Lower leg skin (tissue), 4 donors: ENCODE measurements around the gene GRIFIN. TPM values are rescaled to one million over a fixed set of nuclear protein-coding genes. Genes with fewer than 3 reads are reported as not detected.

ENCODE experiments used
- DNase-seq, 2 donors: peaks; one replicate each; pipeline ENCODE4 v3.0.0-alpha.2; 2019; ENCODE audit warnings: low spot score in 2 of 2
- H3K4me3 ChIP-seq: fragments of 200-600 bp; sonication (generic); 2 replicates; pipeline ENCODE4 v1.5.1; 2017; ENCODE audit warnings: mild to moderate bottlenecking, low read depth; ENCODE audit not compliant: poor library complexity, severe bottlenecking
- POLR2A ChIP-seq, 2 donors: fragments of 450-650 bp; IDR thresholded peaks; one replicate each; pipeline ENCODE4 v1.6.1; 2016 to 2017; ENCODE audit warnings: antibody characterized with exemption in 2 of 2, mild to moderate bottlenecking in 1 of 2, moderate library complexity in 1 of 2
- WGBS, 2 donors: methylation state at CpG; one replicate each; pipeline ENCODE4 v1.1.5; 2018; 5-methylcytosine and 5-hydroxymethylcytosine counted together
- intact Hi-C: fragments of 100-400 bp; cut with DNase I; formaldehyde crosslinking; loops from one replicate; pipeline ENCODE4 v1.15.0; 2023; ENCODE audit warnings: low total_unique reads
- total RNA-seq, 4 donors: library from RNA; depleted of rRNA; stranded (reverse); fragments of >200 nt; gene quantifications; one replicate each; pipeline ENCODE4 v1.1.0, GENCODE V29; 2016
- TF ChIP-seq, protein P1 (sequence below), 3 donors: fragments of 450-650 bp; IDR thresholded peaks; one replicate each; pipeline ENCODE4 v1.5.1; 2016; ENCODE audit warnings: antibody characterized with exemption in 3 of 3, mild to moderate bottlenecking in 3 of 3, moderate library complexity in 2 of 3

The GRIFIN gene
- total RNA-seq, 4 donors from 2014 or later: not detected

DNA sequence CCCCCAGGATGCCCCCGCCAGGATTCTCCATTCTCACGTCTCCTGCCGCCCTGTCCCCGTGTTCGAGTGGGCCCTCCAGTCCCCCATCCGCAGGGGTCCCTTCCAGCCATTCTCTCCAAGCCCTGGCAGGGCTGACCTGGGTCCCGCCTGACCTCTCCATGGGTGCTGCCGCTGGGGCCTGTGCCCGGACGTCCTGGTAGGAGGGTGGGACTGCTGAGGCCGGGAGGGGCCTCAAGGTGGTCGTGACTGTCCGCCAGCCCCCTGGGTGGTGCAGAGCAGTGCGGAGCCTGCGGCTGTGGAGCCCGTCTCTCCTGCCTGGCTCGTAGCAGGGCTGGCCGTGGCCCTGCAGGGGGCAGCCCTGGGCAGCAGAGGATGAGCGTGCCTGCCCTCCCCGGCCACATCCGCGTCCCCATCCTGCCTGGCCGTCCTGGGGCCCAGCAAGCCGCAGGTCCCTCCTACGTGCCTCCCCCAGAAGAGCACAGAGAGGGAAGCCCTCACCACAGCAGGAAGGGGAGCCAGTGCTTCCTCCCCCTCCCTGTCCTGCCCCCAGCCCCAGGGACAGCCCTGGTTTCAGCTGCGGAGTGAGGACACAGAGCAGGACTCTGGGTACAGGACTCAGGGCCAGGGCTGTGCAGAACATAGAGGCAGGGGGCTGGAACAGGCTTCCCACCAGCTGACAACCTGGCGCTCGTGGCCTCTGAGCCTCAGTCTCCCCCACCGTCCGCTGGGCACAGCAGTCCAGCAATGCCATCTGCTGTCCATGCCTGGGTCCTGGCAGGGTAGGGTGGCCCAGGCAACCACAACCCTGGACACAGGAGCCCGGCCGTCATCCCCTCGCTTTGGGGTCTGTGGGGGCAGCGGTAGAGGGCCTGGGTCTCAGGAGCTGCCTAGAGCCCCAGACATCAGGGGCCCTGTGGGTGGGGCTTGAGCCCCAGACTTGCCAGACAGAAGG is 1.5 kb upstream of the GRIFIN start:
- H3K4me3 ChIP-seq: no peak overlapping the region
- intact Hi-C loops: loop anchor here (10.0 kb wide), 1 partner anchor 903 kb away; the partner anchor contains the start of gene PSMG3
- TF ChIP-seq, protein P1, sequence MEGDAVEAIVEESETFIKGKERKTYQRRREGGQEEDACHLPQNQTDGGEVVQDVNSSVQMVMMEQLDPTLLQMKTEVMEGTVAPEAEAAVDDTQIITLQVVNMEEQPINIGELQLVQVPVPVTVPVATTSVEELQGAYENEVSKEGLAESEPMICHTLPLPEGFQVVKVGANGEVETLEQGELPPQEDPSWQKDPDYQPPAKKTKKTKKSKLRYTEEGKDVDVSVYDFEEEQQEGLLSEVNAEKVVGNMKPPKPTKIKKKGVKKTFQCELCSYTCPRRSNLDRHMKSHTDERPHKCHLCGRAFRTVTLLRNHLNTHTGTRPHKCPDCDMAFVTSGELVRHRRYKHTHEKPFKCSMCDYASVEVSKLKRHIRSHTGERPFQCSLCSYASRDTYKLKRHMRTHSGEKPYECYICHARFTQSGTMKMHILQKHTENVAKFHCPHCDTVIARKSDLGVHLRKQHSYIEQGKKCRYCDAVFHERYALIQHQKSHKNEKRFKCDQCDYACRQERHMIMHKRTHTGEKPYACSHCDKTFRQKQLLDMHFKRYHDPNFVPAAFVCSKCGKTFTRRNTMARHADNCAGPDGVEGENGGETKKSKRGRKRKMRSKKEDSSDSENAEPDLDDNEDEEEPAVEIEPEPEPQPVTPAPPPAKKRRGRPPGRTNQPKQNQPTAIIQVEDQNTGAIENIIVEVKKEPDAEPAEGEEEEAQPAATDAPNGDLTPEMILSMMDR (IDR thresholded peaks at IDR 0.05): peak in 1 of 3 donors; percentile 25
- no peak for TF ChIP-seq POLR2A (IDR thresholded peaks at IDR 0.05)
- WGBS, 2 donors: 41 to 58% methylated on average over 18 to 26 of the region's 34 CpGs
- peak in 1 of 2 donors; percentile 91 for DNase-seq

DNA sequence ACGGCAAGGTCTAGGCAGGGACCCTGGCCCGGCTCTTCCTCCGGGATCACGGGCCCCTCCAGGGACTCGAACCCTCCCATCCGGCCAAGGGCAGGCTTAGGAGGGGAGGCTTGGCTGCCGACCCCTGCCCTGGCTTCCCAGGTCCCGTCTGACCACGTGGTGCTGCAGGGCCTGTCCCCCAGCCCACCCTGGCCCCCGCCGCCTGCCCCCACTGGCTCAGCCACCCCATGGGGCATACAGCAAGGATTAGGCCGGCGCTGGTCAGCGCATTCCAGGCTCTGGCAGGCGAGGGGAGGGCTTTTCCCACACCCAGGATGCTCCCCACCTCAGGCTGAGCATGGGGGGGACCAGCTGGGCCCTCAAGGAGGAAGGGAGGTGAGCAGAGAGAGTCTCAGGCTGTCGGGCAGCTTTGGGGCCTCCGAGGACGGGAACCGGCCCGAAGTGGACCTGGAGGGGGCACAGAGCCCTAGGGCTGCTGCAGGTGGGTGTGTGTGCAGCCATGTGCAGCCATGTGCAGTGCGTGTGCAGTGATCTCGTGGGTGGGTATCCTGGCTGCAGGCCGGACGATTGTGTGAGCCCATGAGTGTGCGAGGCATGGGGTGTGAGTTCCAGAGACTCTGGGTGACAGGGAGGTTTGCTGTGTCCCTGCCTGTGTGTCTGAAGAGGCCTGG is 713 bp upstream of the GRIFIN start:
- DNase-seq: no peak
- intact Hi-C loops: loop anchor here (10.0 kb wide), 1 partner anchor 902 kb away; the partner anchor contains the start of gene PSMG3
- no peak overlapping the region for H3K4me3 ChIP-seq
- no peak for TF ChIP-seq POLR2A (IDR thresholded peaks at IDR 0.05)
- TF ChIP-seq, protein P1 (IDR thresholded peaks at IDR 0.05): no peak
- WGBS, 2 donors: 73 to 74% methylated on average over 7 to 24 of the region's 25 CpGs

DNA sequence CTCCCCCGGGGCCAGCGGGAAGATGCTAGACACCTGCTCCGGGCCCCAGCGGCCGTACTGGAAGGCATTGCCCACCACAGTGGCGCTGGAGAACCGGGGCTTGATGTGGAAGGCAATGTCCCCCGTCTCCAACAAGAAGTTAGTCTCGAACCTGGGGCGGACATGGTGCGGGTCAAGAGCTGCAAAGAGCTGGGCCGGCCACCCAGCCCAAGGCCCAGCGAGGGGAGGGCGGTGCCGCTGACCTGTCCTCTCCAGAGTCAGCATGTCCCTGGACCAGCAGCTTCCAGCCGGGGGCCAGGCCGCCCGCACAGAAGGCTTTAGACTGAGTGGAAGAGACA is 551 bp downstream of the GRIFIN start:
- intact Hi-C loops: loop anchor here (10.0 kb wide), 1 partner anchor 901 kb away; the partner anchor contains the start of gene PSMG3
- WGBS, 2 donors: 93 to 96% methylated on average over 17 to 18 of the region's 18 CpGs
- no peak for DNase-seq
- TF ChIP-seq POLR2A (IDR thresholded peaks at IDR 0.05): no peak
- TF ChIP-seq, protein P1 (IDR thresholded peaks at IDR 0.05): no peak
- H3K4me3 ChIP-seq: no peak overlapping the region

DNA sequence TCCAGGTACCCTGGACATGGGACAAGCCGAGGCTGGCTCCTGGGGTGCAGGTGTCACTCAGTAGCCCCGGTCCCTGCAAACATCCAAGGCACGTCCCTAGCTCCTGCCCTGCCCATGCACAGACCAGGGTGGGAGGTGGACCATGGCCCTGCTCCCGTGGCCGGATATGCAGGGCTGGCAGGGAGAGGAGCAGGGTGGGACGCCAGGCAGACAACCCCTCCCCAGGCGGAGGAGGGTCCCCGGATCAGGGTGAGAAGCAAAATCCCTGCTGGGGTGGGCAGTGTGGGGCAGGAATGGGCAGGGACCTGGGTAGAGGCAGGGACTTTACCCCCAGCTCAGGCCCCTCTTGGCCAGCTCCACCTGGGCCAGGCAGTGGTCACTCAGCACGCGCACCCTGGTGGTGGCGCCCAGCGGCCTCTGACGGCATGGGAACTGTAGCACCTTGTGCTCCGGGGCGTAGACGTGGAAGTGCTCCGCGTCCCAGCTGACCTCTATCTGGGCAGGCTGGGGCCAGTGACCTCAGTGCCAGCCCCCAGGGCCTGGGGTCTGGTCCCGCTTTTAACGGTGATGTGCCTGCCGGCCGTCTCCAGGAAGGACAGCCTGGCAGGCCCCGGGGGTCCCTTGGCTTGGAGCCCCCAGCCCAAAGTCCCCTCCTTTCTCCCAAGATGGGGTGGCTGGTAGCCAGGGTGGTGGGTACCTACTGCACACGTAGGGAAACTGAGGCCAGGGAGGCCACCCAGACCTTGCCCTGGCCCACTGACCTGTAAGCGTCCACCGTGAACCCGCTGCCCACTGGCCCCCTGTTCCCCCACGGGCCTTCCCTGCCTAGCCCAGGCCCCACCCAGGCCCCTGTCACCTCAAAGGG is 1.2 kb downstream of the GRIFIN start:
- no peak for TF ChIP-seq POLR2A (IDR thresholded peaks at IDR 0.05)
- TF ChIP-seq, protein P1 (IDR thresholded peaks at IDR 0.05): no peak
- 85 to 89% methylated on average over 23 to 26 of the region's 28 CpGs for WGBS, 2 donors
- DNase-seq: no peak
- intact Hi-C loops: loop anchor here (10.0 kb wide), 1 partner anchor 900 kb away; the partner anchor contains the start of gene PSMG3
- H3K4me3 ChIP-seq: no peak overlapping the region

DNA sequence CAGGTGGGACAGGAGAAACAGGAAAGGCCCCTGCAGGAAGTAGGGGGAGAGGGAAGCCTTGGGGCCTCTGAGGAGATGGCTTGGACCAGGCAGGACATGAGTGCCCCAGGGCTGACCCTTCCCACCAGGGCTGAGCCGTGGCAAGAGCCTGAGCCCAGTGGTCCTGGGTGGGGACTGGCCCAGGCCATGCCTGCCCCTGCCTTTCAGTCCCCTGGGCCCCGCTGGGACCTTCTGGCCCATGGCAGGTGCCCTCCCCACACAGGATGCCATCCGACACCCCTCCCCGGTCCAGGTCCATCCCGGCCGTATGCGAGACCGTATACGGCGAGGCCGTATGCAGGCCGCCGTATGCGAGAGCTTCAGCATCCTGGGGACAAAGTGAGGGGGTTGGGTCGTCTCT is 2.0 kb downstream of the GRIFIN start:
- DNase-seq: no peak
- H3K4me3 ChIP-seq: no peak overlapping the region
- intact Hi-C loops: loop anchor here (10.0 kb wide), 1 partner anchor 899 kb away; the partner anchor contains the start of gene PSMG3
- TF ChIP-seq, protein P1 (IDR thresholded peaks at IDR 0.05): no peak
- TF ChIP-seq POLR2A (IDR thresholded peaks at IDR 0.05): no peak
- 79 to 86% methylated on average over 13 to 14 of the region's 15 CpGs for WGBS, 2 donors
